Liver (tissue), 3 donors: ENCODE data around the gene NXPH2.

Experiments
- TAF1 ChIP-seq: conservative IDR thresholded peaks from 2 replicates; pipeline ENCODE4 v1.6.1; 2016; ENCODE audit warnings: antibody characterized with exemption, mild to moderate bottlenecking
- TF ChIP-seq, protein P1 (sequence below): fragments of 150-350 bp; IDR thresholded peaks from 2 replicates; pipeline ENCODE4 v1.5.1; 2017; ENCODE audit warnings: improper control_type of control experiment, low read depth, low read length; ENCODE audit not compliant: missing input control
- donor health status: healthy.
- donor health status: healthy.

DNA sequence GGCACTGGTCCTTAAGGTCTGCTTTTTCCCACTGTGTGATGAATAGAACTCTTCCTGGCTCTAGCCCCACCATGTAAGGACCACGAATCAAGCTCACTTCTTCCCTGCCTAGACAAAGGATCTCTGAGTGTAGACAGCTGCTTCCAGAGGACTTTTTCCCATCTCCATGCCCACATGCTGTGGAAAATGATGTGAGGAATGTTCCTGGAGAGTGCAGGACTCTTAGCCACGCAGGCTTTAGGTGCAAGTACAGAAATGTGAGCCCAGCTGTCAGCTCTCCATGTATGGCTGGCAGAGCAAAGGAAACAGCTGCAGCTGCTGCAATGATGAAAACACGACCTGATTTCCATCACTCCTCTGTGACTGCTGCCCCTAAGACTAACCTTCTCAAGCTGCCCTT, 35.5 kb downstream of the NXPH2 start:
- TF ChIP-seq, protein P1, sequence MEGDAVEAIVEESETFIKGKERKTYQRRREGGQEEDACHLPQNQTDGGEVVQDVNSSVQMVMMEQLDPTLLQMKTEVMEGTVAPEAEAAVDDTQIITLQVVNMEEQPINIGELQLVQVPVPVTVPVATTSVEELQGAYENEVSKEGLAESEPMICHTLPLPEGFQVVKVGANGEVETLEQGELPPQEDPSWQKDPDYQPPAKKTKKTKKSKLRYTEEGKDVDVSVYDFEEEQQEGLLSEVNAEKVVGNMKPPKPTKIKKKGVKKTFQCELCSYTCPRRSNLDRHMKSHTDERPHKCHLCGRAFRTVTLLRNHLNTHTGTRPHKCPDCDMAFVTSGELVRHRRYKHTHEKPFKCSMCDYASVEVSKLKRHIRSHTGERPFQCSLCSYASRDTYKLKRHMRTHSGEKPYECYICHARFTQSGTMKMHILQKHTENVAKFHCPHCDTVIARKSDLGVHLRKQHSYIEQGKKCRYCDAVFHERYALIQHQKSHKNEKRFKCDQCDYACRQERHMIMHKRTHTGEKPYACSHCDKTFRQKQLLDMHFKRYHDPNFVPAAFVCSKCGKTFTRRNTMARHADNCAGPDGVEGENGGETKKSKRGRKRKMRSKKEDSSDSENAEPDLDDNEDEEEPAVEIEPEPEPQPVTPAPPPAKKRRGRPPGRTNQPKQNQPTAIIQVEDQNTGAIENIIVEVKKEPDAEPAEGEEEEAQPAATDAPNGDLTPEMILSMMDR = no peak
- no peak for TF ChIP-seq TAF1
